HEK293 (cell line): ENCODE results near the gene FALEC.

Experiments used
- EGR2 ChIP-seq: fragments of 450-650 bp; formaldehyde crosslinking; IDR thresholded peaks from 2 replicates; pipeline ENCODE4 v1.5.1; 2016; ENCODE audit warnings: low read depth, missing biosample characterization, missing genetic modification characterization
- HIC1 ChIP-seq: fragments of 450-650 bp; formaldehyde crosslinking; IDR thresholded peaks from 2 replicates; pipeline ENCODE4 v1.5.1; 2016; ENCODE audit warnings: missing biosample characterization, missing genetic modification characterization
- HOXD13 ChIP-seq: sonication (generic); formaldehyde crosslinking; IDR thresholded peaks from 2 replicates; pipeline ENCODE4 v1.8.0; 2022; ENCODE audit warnings: missing genetic modification reagents, borderline replicate concordance
- OVOL3 ChIP-seq: fragments of 450-650 bp; formaldehyde crosslinking; IDR thresholded peaks from 2 replicates; pipeline ENCODE4 v1.5.1; 2016; ENCODE audit warnings: missing biosample characterization, missing genetic modification characterization
- PATZ1 ChIP-seq: fragments of 450-650 bp; formaldehyde crosslinking; IDR thresholded peaks from 2 replicates; pipeline ENCODE4 v1.5.1; 2016; ENCODE audit warnings: missing biosample characterization, missing genetic modification characterization
- REPIN1 ChIP-seq: fragments of 450-650 bp; formaldehyde crosslinking; IDR thresholded peaks from 2 replicates; pipeline ENCODE4 v1.5.1; 2017; ENCODE audit warnings: missing biosample characterization, missing genetic modification characterization, low read depth
- SCRT2 ChIP-seq: fragments of 450-650 bp; formaldehyde crosslinking; IDR thresholded peaks from 2 replicates; pipeline ENCODE4 v1.5.1; 2016; ENCODE audit warnings: missing biosample characterization, missing genetic modification characterization
- ZBTB10 ChIP-seq: fragments of 450-650 bp; formaldehyde crosslinking; IDR thresholded peaks from 2 replicates; pipeline ENCODE4 v1.5.1; 2016; ENCODE audit warnings: missing biosample characterization, missing genetic modification characterization
- ZBTB11 ChIP-seq: fragments of 450-650 bp; formaldehyde crosslinking; conservative IDR thresholded peaks from 2 replicates; pipeline ENCODE4 v1.5.1; 2016; ENCODE audit warnings: low read depth, missing biosample characterization, missing genetic modification characterization
- ZBTB8A ChIP-seq: fragments of 450-650 bp; formaldehyde crosslinking; IDR thresholded peaks from 2 replicates; pipeline ENCODE4 v1.5.1; 2016; ENCODE audit warnings: missing biosample characterization, missing genetic modification characterization
- ZNF132 ChIP-seq: fragments of 450-650 bp; formaldehyde crosslinking; IDR thresholded peaks from 2 replicates; pipeline ENCODE4 v1.5.1; 2017; ENCODE audit warnings: missing biosample characterization, missing genetic modification characterization, borderline replicate concordance
- ZNF169 ChIP-seq: fragments of 450-650 bp; formaldehyde crosslinking; IDR thresholded peaks from 2 replicates; pipeline ENCODE4 v1.5.1; 2016; ENCODE audit warnings: missing biosample characterization, missing genetic modification characterization
- ZNF341 ChIP-seq: fragments of 450-650 bp; formaldehyde crosslinking; IDR thresholded peaks from 2 replicates; pipeline ENCODE4; 2016; ENCODE audit warnings: low read depth, missing biosample characterization, missing genetic modification characterization
- ZNF354C ChIP-seq: fragments of 450-650 bp; formaldehyde crosslinking; IDR thresholded peaks from 2 replicates; pipeline ENCODE4 v1.5.1; 2016; ENCODE audit warnings: missing biosample characterization, missing genetic modification characterization, low read depth, borderline replicate concordance
- ZNF362 ChIP-seq: fragments of 450-650 bp; formaldehyde crosslinking; IDR thresholded peaks from 2 replicates; pipeline ENCODE4 v1.5.1; 2016; ENCODE audit warnings: missing biosample characterization, missing genetic modification characterization
- ZNF404 ChIP-seq: fragments of 450-650 bp; formaldehyde crosslinking; IDR thresholded peaks from 2 replicates; pipeline ENCODE4 v1.5.1; 2017; ENCODE audit warnings: missing biosample characterization, missing genetic modification characterization
- ZNF600 ChIP-seq: fragments of 450-650 bp; formaldehyde crosslinking; IDR thresholded peaks from 2 replicates; pipeline ENCODE4 v1.5.1; 2016; ENCODE audit warnings: missing biosample characterization, missing genetic modification characterization
- ZNF768 ChIP-seq: fragments of 450-650 bp; formaldehyde crosslinking; IDR thresholded peaks from 2 replicates; pipeline ENCODE4 v1.5.1; 2018; ENCODE audit warnings: missing biosample characterization, mild to moderate bottlenecking, missing genetic modification characterization
- ZNF830 ChIP-seq: fragments of 450-650 bp; IDR thresholded peaks from 2 replicates; pipeline ENCODE4 v1.5.0; 2018; ENCODE audit warnings: missing biosample characterization, missing genetic modification characterization, low read depth, mild to moderate bottlenecking, moderate library complexity
- ZSCAN16 ChIP-seq: fragments of 450-650 bp; formaldehyde crosslinking; IDR thresholded peaks from 2 replicates; pipeline ENCODE4 v1.5.1; 2016; ENCODE audit warnings: missing biosample characterization, missing genetic modification characterization
- TF ChIP-seq, protein P1 (sequence below): fragments of 450-650 bp; formaldehyde crosslinking; IDR thresholded peaks from 2 replicates; pipeline ENCODE4 v1.5.1; 2017; ENCODE audit warnings: missing biosample characterization, missing genetic modification characterization
- TF ChIP-seq, protein P2 (sequence below): fragments of 450-650 bp; formaldehyde crosslinking; IDR thresholded peaks from 2 replicates; pipeline ENCODE4 v1.5.1; 2016; ENCODE audit warnings: missing biosample characterization, missing genetic modification characterization, borderline replicate concordance

Gene FALEC

DNA sequence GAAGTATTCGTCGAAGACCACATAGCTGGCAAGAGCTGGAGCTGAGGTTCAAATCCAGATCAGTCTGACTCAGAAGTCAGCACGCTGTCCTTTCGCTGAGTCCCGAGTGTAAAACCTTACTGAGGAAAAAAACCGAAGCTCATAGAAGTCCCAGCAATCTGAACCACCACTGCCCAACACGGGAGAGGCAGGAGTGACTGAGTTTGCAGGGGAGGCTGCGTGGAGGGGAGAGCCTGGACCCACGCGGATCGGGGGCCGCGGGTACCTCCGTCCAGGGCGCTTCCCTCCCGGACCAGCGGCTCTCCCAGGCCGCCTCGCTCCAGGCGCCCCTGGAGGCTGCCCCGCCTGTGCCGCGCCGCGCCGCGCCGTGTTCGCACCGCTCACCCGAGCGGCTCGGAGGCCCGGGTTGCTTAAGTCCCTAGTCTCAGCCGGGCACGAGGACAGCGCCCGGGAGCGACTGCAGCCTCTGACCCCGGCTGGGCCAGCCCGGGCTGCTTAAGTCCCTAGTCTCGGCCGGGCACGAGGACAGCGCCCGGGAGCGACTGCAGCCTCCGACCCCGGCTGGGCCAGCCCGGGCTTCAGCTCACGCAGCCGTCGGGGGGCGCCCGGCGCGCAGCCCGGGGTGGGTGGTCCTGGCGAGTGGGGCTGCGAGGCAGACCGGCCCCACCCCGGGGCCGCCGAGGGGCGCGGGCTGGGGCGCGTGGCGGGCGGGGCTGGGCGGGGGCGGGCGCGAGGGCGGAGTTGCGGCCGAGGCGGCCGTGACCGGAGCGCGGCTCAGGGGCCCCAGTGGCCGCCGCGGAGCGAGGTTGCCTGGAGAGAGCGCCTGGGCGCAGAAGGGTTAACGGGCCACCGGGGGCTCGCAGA, 33.3 kb downstream of the FALEC start, which contains the start of gene ADAMTSL4 (continued):
- TF ChIP-seq HIC1 (tag by site-specific recombination) (no peak), ZBTB11 (tag by site-specific recombination) (peak; percentile 22; the same call in 1 of the 2 replicates), ZNF341 (tag by site-specific recombination) (0 out of 2 replicates have a peak, but pooled peaks have one; percentile 20), ZNF169 (tag by site-specific recombination) (no peak), REPIN1 (no peak), OVOL3 (tag by site-specific recombination) (no peak), ZBTB8A (peak; percentile 72), ZNF354C (tag by site-specific recombination) (no peak), ZNF830 (tag by site-specific recombination) (no peak), ZNF768 (no peak), ZBTB10 (tag by site-specific recombination) (no peak), ZNF362 (tag by site-specific recombination) (no peak), EGR2 (tag by site-specific recombination) (no peak), SCRT2 (tag by site-specific recombination) (no peak), ZNF404 (tag by site-specific recombination) (no peak), HOXD13 (CRISPR knock-in tag) (no peak), ZNF132 (no peak), ZSCAN16 (tag by site-specific recombination) (0 out of 2 replicates have a peak, but pooled peaks have one; percentile 16), PATZ1 (tag by site-specific recombination) (0 out of 2 replicates have a peak, but pooled peaks have one; percentile 22), ZNF600 (tag by site-specific recombination) (peak; percentile 98)
- TF ChIP-seq, protein P1, sequence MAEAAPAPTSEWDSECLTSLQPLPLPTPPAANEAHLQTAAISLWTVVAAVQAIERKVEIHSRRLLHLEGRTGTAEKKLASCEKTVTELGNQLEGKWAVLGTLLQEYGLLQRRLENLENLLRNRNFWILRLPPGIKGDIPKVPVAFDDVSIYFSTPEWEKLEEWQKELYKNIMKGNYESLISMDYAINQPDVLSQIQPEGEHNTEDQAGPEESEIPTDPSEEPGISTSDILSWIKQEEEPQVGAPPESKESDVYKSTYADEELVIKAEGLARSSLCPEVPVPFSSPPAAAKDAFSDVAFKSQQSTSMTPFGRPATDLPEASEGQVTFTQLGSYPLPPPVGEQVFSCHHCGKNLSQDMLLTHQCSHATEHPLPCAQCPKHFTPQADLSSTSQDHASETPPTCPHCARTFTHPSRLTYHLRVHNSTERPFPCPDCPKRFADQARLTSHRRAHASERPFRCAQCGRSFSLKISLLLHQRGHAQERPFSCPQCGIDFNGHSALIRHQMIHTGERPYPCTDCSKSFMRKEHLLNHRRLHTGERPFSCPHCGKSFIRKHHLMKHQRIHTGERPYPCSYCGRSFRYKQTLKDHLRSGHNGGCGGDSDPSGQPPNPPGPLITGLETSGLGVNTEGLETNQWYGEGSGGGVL (tag by site-specific recombination): peak; percentile 43; the same call in 1 of the 2 replicates
- TF ChIP-seq, protein P2, sequence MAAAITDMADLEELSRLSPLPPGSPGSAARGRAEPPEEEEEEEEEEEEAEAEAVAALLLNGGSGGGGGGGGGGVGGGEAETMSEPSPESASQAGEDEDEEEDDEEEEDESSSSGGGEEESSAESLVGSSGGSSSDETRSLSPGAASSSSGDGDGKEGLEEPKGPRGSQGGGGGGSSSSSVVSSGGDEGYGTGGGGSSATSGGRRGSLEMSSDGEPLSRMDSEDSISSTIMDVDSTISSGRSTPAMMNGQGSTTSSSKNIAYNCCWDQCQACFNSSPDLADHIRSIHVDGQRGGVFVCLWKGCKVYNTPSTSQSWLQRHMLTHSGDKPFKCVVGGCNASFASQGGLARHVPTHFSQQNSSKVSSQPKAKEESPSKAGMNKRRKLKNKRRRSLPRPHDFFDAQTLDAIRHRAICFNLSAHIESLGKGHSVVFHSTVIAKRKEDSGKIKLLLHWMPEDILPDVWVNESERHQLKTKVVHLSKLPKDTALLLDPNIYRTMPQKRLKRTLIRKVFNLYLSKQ (tag by site-specific recombination): no peak
